Stomach (tissue), 9 donors: Measurements from ENCODE around the gene GPR17. TPM values are rescaled to one million over a fixed set of nuclear protein-coding genes. Genes with fewer than 3 reads are reported as not detected.

Experiments used
- DNase-seq, 2 donors: peaks; one replicate each; pipeline versions ENCODE4 v3.0.0 to v3.0.0-alpha.2; 2013 to 2019
- H3K27ac ChIP-seq, 5 donors: fragments of 200-600 bp in 4 of 5; sonication (generic) in 4 of 5; one replicate each; pipeline ENCODE4 v1.5.1; 2013 to 2019; ENCODE audit warnings: mild to moderate bottlenecking in 1 of 5, moderate library complexity in 1 of 5
- H3K27me3 ChIP-seq, 3 donors: fragments of 200-600 bp; sonication (generic); one replicate each; pipeline ENCODE4 v1.5.1; 2017 to 2019; ENCODE audit warnings: mixed run types in 1 of 3
- H3K36me3 ChIP-seq, 4 donors: fragments of 200-600 bp; sonication (generic); 1 replicate in 3 of 4; 2 replicates in 1 of 4; pipeline ENCODE4 v1.5.1; 2016 to 2019
- H3K4me1 ChIP-seq, 4 donors: fragments of 200-600 bp; sonication (generic); one replicate each; pipeline ENCODE4 v1.5.1; 2016 to 2019
- H3K4me3 ChIP-seq, 4 donors: fragments of 200-600 bp; sonication (generic) in 3 of 4; one replicate each; pipeline ENCODE4 v1.5.1; 2016 to 2019; ENCODE audit warnings: mild to moderate bottlenecking in 1 of 4
- H3K9me3 ChIP-seq, 4 donors: fragments of 200-600 bp; sonication (generic); one replicate each; pipeline ENCODE4 v1.5.1; 2016 to 2019
- CTCF ChIP-seq, 7 experiments: fragments of 450-650 bp in 4 of 7; fragments of 200-600 bp in 3 of 7; sonication (generic) in 3 of 7; IDR thresholded peaks; one replicate each; pipeline ENCODE4 v1.5.1; 2016 to 2019; ENCODE audit warnings: antibody characterized with exemption in 7 of 7, control low read depth in 2 of 7, mild to moderate bottlenecking in 1 of 7
- EP300 ChIP-seq: sonication (generic); formaldehyde crosslinking; IDR thresholded peaks from one replicate; pipeline ENCODE4 v1.6.1; 2017; ENCODE audit warnings: antibody characterized with exemption
- POLR2A ChIP-seq, 4 donors: fragments of 450-650 bp; IDR thresholded peaks; one replicate each; pipeline ENCODE4 v1.6.1; 2016; ENCODE audit warnings: antibody characterized with exemption in 4 of 4, control low read depth in 2 of 4, mild to moderate bottlenecking in 1 of 4, moderate library complexity in 1 of 4
- POLR2AphosphoS5 ChIP-seq, 3 donors: sonication (generic); formaldehyde crosslinking; IDR thresholded peaks; one replicate each; pipeline ENCODE4 v1.6.1; 2016; ENCODE audit warnings: antibody characterized with exemption in 3 of 3
- WGBS, 5 donors: extraction: QIAGEN DNeasy Blood & Tissue Kit in 3 of 5; methylation state at CpG; one replicate each; pipeline versions ENCODE4 v1.1.5 to v1.1.7; 2013 to 2018; 5-methylcytosine and 5-hydroxymethylcytosine counted together
- intact Hi-C: fragments of 100-400 bp; cut with DNase I; formaldehyde crosslinking; loops from one replicate; pipeline ENCODE4 v1.15.1; 2023; ENCODE audit warnings: low total_unique reads
- polyA plus RNA-seq, 3 donors: library from polyadenylated mRNA; stranded (reverse); fragments of 200-250 nt; gene quantifications; one replicate each; pipeline ENCODE4 v1.2.3, GENCODE V29; 2013
- total RNA-seq, 5 donors: library from RNA; depleted of rRNA; stranded (reverse); fragments of >200 nt; gene quantifications; one replicate each; pipeline versions ENCODE4 v1.1.0 to v1.2.3, GENCODE V29; 2014 to 2016
- donor health status: healthy with polysubstance abuse.
- donor health status: Bipolar disorder and iron deficiency.
- donor health status: healthy.

GPR17 gene
- total and polyA plus RNA-seq, 8 donors = 0.19 to 0.61 (median 0.25) TPM; not detected in 5

DNA sequence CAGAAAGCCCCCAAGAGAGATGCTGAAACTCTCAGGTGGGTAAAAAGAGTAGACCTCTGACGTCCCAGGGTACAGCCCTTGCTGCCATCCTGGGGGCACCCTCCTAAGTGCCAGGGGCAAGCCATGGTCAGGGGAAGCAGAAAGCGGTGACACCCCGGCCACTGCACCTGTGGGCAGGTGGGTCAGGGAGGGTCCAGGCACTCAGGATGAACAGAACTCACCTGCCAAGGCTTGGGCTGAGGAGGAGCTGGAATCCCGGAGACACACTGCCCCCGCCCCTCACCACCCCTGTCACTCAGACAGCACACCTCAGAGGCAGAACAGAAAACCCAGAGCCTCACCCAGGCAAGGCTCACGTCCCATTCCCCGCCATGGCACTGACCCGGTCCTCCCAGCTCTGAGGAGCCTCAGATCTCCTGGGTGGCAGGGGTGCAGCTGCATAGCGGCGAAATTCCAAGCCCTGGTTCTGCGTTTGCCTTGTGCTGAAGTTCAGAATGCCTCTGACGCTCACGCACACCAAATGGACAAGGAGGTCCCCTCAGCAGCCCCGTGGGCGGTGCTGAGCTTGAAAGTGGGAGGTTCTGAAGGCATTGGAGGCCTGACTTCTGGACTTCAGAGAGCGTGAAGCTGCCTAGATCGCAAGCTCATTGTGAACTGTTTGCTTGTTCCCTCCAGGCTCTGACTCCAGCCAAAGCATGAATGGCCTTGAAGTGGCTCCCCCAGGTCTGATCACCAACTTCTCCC is 4.3 kb downstream of the GPR17 start:
- peaks cover 0 to 14% (median 4%) of the 10 kb centered on the region in 4 donors for H3K36me3 ChIP-seq
- peak overlapping the region in 1 of 4 donors; percentile 18 for H3K4me3 ChIP-seq
- H3K4me1 ChIP-seq = peaks cover 16 to 95% (median 60%) of the 10 kb centered on the region in 4 donors
- H3K27ac ChIP-seq = peak overlapping the region in 4 of 5 donors; percentile 15 to 90 (median 83)
- no peaks in the 10 kb centered on the region for H3K9me3 ChIP-seq
- intact Hi-C loops = no loop called here
- peaks cover 0 to 3% (median 0%) of the 10 kb centered on the region in 3 donors for H3K27me3 ChIP-seq
- peak in 1 of 2 donors; percentile 53 for DNase-seq
- WGBS, 5 donors = 46 to 59% (median 53%) methylated on average over 9 to 17 of the region's 17 CpGs
- TF ChIP-seq CTCF (IDR thresholded peaks at IDR 0.05) = no peak
- TF ChIP-seq POLR2AphosphoS5 (IDR thresholded peaks at IDR 0.05) = peak in 2 of 3 donors; percentile 15 to 65
- no peak for TF ChIP-seq EP300

DNA sequence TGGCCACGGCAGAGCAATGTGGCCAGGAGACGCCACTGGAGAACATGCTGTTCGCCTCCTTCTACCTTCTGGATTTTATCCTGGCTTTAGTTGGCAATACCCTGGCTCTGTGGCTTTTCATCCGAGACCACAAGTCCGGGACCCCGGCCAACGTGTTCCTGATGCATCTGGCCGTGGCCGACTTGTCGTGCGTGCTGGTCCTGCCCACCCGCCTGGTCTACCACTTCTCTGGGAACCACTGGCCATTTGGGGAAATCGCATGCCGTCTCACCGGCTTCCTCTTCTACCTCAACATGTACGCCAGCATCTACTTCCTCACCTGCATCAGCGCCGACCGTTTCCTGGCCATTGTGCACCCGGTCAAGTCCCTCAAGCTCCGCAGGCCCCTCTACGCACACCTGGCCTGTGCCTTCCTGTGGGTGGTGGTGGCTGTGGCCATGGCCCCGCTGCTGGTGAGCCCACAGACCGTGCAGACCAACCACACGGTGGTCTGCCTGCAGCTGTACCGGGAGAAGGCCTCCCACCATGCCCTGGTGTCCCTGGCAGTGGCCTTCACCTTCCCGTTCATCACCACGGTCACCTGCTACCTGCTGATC is 4.9 kb downstream of the GPR17 start:
- H3K27ac ChIP-seq = peak overlapping the region in 4 of 5 donors; percentile 15 to 90 (median 83)
- intact Hi-C loops = no loop called here
- DNase-seq = no peak
- peaks cover 0 to 14% (median 4%) of the 10 kb centered on the region in 4 donors for H3K36me3 ChIP-seq
- TF ChIP-seq CTCF (IDR thresholded peaks at IDR 0.05) (no peak), EP300 (peak; percentile 83), POLR2A (IDR thresholded peaks at IDR 0.05) (no peak), POLR2AphosphoS5 (IDR thresholded peaks at IDR 0.05) (peak in 1 of 3 donors; percentile 0)
- WGBS, 5 donors = 83 to 89% (median 88%) methylated on average over 23 to 28 of the region's 28 CpGs
- H3K4me3 ChIP-seq = no peak overlapping the region
- H3K4me1 ChIP-seq = peaks cover 16 to 96% (median 60%) of the 10 kb centered on the region in 4 donors
- H3K27me3 ChIP-seq = no peaks in the 10 kb centered on the region
- H3K9me3 ChIP-seq = no peaks in the 10 kb centered on the region

DNA sequence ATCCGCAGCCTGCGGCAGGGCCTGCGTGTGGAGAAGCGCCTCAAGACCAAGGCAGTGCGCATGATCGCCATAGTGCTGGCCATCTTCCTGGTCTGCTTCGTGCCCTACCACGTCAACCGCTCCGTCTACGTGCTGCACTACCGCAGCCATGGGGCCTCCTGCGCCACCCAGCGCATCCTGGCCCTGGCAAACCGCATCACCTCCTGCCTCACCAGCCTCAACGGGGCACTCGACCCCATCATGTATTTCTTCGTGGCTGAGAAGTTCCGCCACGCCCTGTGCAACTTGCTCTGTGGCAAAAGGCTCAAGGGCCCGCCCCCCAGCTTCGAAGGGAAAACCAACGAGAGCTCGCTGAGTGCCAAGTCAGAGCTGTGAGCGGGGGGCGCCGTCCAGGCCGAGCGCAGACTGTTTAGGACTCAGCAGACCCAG is 5.4 kb downstream of the GPR17 start:
- intact Hi-C loops = no loop called here
- TF ChIP-seq POLR2AphosphoS5 (IDR thresholded peaks at IDR 0.05) (no peak), CTCF (IDR thresholded peaks at IDR 0.05) (no peak), EP300 (no peak), POLR2A (IDR thresholded peaks at IDR 0.05) (no peak)
- Histone ChIP-seq H3K27ac (peak overlapping the region in 4 of 5 donors; percentile 15 to 90 (median 83)), H3K36me3 (peaks cover 0 to 14% (median 4%) of the 10 kb centered on the region in 4 donors), H3K27me3 (no peaks in the 10 kb centered on the region), H3K4me3 (no peak overlapping the region), H3K4me1 (peaks cover 16 to 96% (median 59%) of the 10 kb centered on the region in 4 donors), H3K9me3 (no peaks in the 10 kb centered on the region)
- no peak for DNase-seq
- 83 to 91% (median 90%) methylated on average over 27 to 29 of the region's 29 CpGs for WGBS, 5 donors

DNA sequence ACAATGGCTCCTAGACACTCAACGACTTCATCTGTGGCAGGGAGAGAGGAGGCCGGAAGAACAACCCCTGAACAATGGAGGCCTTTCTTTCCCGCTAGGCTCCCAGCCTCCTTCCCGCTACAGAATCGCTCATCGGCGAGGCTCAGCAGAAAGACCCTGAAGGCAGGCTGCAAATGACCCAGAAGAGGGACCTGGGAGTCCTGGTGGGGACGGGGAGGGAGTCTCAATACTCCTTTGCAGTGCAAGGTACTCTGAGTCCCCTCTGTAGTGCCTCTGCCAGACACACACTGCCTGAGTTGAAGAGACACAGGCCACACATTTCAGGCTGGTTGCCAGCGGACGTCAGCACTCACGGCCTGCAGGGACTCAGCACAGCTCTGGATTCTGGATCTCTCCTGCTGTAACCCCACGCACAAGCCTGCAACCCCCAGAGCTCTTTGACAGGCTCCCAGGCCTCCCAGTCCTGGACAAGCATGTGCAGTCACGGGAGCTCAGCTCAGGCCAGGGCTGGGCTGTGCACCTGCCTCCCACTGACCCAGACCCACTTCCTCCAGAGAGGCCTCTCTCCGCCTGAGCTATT is 6.1 kb downstream of the GPR17 start:
- TF ChIP-seq POLR2AphosphoS5 (IDR thresholded peaks at IDR 0.05) (peak; percentile 61 to 86 (median 67)), EP300 (peak; percentile 96), CTCF (IDR thresholded peaks at IDR 0.05) (no peak), POLR2A (IDR thresholded peaks at IDR 0.05) (no peak)
- 58 to 76% (median 70%) methylated on average over 12 to 14 of the region's 14 CpGs for WGBS, 5 donors
- Histone ChIP-seq H3K27me3 (no peaks in the 10 kb centered on the region), H3K27ac (peak overlapping the region in 4 of 5 donors; percentile 42 to 90 (median 83)), H3K9me3 (no peaks in the 10 kb centered on the region), H3K4me3 (no peak overlapping the region), H3K4me1 (peaks cover 16 to 96% (median 61%) of the 10 kb centered on the region in 4 donors), H3K36me3 (peaks cover 0 to 20% (median 5%) of the 10 kb centered on the region in 4 donors)
- peak in 1 of 2 donors; percentile 92 for DNase-seq
- intact Hi-C loops = no loop called here
